IMR-90 (cell line): ENCODE measurements around the gene RMDN2. TPM values are rescaled to one million over a fixed set of nuclear protein-coding genes. Genes with fewer than 3 reads are reported as not detected.
A peak's percentile ranks its signal among the peaks of the same experiment; 100 is the strongest.

Experiments used
- ATAC-seq: fragments of 200-7000 bp; cut with Tn5 transposase; 2 replicates; pipeline ENCODE4 v1.9.1; 2020; ENCODE audit warnings: low read depth, mild to moderate bottlenecking, moderate library complexity
- BruUV-seq: library from RNA; stranded (reverse); fragments of 400-500 nt; replicated peaks from 2 replicates; lab custom pipeline; 2021; lab: Mats Ljungman, UMichigan
- CTCF ChIA-PET: fragments of 300-600 bp; formaldehyde crosslinking; extraction: SDS; loops from one replicate; lab custom pipeline; 2021; ENCODE audit warnings: antibody characterized with exemption; lab: Yijun Ruan, JAX
- POLR2A ChIA-PET: fragments of 300-600 bp; sonication (Branson Sonifier 250); formaldehyde crosslinking; loops from one replicate; lab custom pipeline; 2022; ENCODE audit warnings: antibody characterized with exemption; ENCODE audit not compliant: unreplicated experiment; lab: Charles Lee
- DNase-seq: peaks from one replicate; pipeline ENCODE4 v3.0.0; 2013
- H2AFZ ChIP-seq: replicated peaks from 2 replicates; pipeline ENCODE3; 2013; ENCODE audit warnings: low read length, mild to moderate bottlenecking; ENCODE audit not compliant: poor library complexity
- H2AK5ac ChIP-seq: 2 replicates; pipeline ENCODE4 v1.6.1; 2013; ENCODE audit warnings: low read depth, low read length, inconsistent platforms
- H2AK9ac ChIP-seq: replicated peaks from 2 replicates; pipeline ENCODE3; 2013; ENCODE audit warnings: mild to moderate bottlenecking, low read depth, low read length, moderate library complexity; ENCODE audit not compliant: poor library complexity
- H2BK120ac ChIP-seq: 2 replicates; pipeline ENCODE4 v1.6.1; 2013; ENCODE audit warnings: low read depth, low read length, inconsistent platforms
- H2BK15ac ChIP-seq: 3 replicates; pipeline ENCODE4 v1.6.1; 2013; ENCODE audit warnings: low read depth, low read length, inconsistent platforms
- H2BK20ac ChIP-seq: 2 replicates; pipeline ENCODE4 v1.6.1; 2013; ENCODE audit warnings: low read depth, mild to moderate bottlenecking, inconsistent platforms, low read length, moderate library complexity
- H2BK5ac ChIP-seq: 2 replicates; pipeline ENCODE4 v1.6.1; 2013; ENCODE audit warnings: mild to moderate bottlenecking, low read depth, low read length, inconsistent platforms; ENCODE audit not compliant: poor library complexity, severe bottlenecking
- H3K14ac ChIP-seq: replicated peaks from 2 replicates; pipeline ENCODE4 v1.6.1; 2013; ENCODE audit warnings: low read depth, low read length, inconsistent platforms
- H3K18ac ChIP-seq: 2 replicates; pipeline ENCODE4 v1.6.1; 2013; ENCODE audit warnings: low read depth, low read length, control low read depth
- H3K23ac ChIP-seq: 2 replicates; pipeline ENCODE4 v1.6.1; 2013; ENCODE audit warnings: low read depth, low read length, inconsistent platforms
- H3K27ac ChIP-seq: 2 replicates; pipeline ENCODE4 v1.5.1; 2013; ENCODE audit warnings: mild to moderate bottlenecking, control low read depth, low read length; ENCODE audit not compliant: insufficient read depth
- H3K27me3 ChIP-seq: 2 replicates; pipeline ENCODE4 v1.6.1; 2013; ENCODE audit warnings: low read length; ENCODE audit not compliant: control insufficient read depth, insufficient read depth
- H3K36me3 ChIP-seq: 2 replicates; pipeline ENCODE4 v1.6.1; 2013; ENCODE audit warnings: low read length, mixed read lengths; ENCODE audit not compliant: control insufficient read depth, insufficient read depth
- H3K4ac ChIP-seq: 2 replicates; pipeline ENCODE4 v1.6.1; 2013; ENCODE audit warnings: low read depth, low read length, inconsistent platforms
- H3K4me1 ChIP-seq: 2 replicates; pipeline ENCODE4 v1.6.1; 2013; ENCODE audit warnings: low read length, mixed read lengths; ENCODE audit not compliant: control insufficient read depth, insufficient read depth
- H3K4me2 ChIP-seq: 2 replicates; pipeline ENCODE4 v1.6.1; 2013; ENCODE audit warnings: low read depth, mild to moderate bottlenecking, control low read depth, low read length, moderate library complexity
- H3K4me3 ChIP-seq: 2 replicates; pipeline ENCODE4 v1.5.1; 2013; ENCODE audit warnings: low read depth, mild to moderate bottlenecking, control low read depth, low read length, moderate library complexity; ENCODE audit not compliant: insufficient read depth
- H3K56ac ChIP-seq: 2 replicates; pipeline ENCODE4 v1.6.1; 2013; ENCODE audit warnings: low read length, inconsistent platforms; ENCODE audit not compliant: insufficient read depth; ENCODE audit errors: extremely low read depth
- H3K79me1 ChIP-seq, 2 experiments: 2 replicates each; pipeline ENCODE4 v1.6.1; 2013; ENCODE audit warnings: low read length in 2 of 2, inconsistent platforms in 1 of 2, low read depth in 1 of 2
- H3K9ac ChIP-seq: 2 replicates; pipeline ENCODE4 v1.6.1; 2013; ENCODE audit warnings: low read depth, low read length, control low read depth
- H3K9me1 ChIP-seq: 2 replicates; pipeline ENCODE4 v1.6.1; 2013; ENCODE audit warnings: low read length, inconsistent platforms; ENCODE audit not compliant: insufficient read depth
- H3K9me3 ChIP-seq: 2 replicates; pipeline ENCODE4 v1.6.1; 2013; ENCODE audit warnings: low read length; ENCODE audit not compliant: control insufficient read depth, insufficient read depth
- H4K20me1 ChIP-seq: 2 replicates; pipeline ENCODE4 v1.6.1; 2013; ENCODE audit warnings: low read length, inconsistent platforms; ENCODE audit not compliant: insufficient read depth
- H4K5ac ChIP-seq: 2 replicates; pipeline ENCODE4 v1.6.1; 2013; ENCODE audit warnings: mild to moderate bottlenecking, low read depth, low read length, control low read depth
- H4K8ac ChIP-seq, 2 experiments: 2 replicates each; pipeline ENCODE4 v1.6.1; 2013; ENCODE audit warnings: low read depth in 2 of 2, low read length in 2 of 2, control low read depth in 1 of 2, inconsistent platforms in 1 of 2
- H4K91ac ChIP-seq: 2 replicates; pipeline ENCODE4 v1.6.1; 2013; ENCODE audit warnings: low read depth, low read length, inconsistent platforms; ENCODE audit not compliant: insufficient read depth
- BHLHE40 ChIP-seq: fragments of 150-350 bp; IDR thresholded peaks from 2 replicates; pipeline ENCODE4 v1.6.1; 2016; ENCODE audit warnings: mild to moderate bottlenecking, low read depth, low read length
- MAFK ChIP-seq: IDR thresholded peaks from 2 replicates; pipeline ENCODE4 v1.6.1; 2012; ENCODE audit warnings: low read depth, low read length, improper control_type of control experiment
- MAZ ChIP-seq: IDR thresholded peaks from 2 replicates; pipeline ENCODE4 v1.6.1; 2012; ENCODE audit warnings: low read depth, mild to moderate bottlenecking, low read length, improper control_type of control experiment, moderate library complexity, borderline replicate concordance
- POLR2A ChIP-seq: IDR thresholded peaks from 2 replicates; pipeline ENCODE4 v1.6.1; 2012; ENCODE audit warnings: mild to moderate bottlenecking, low read depth, low read length
- RAD21 ChIP-seq: IDR thresholded peaks from 2 replicates; pipeline ENCODE4 v1.6.1; 2012; ENCODE audit warnings: low read length, improper control_type of control experiment
- RFX5 ChIP-seq: IDR thresholded peaks from 2 replicates; pipeline ENCODE4 v1.8.0; 2012; ENCODE audit warnings: low read depth, mild to moderate bottlenecking, low read length, moderate library complexity
- SMC3 ChIP-seq: fragments of 150-350 bp; IDR thresholded peaks from 2 replicates; pipeline ENCODE4 v1.6.1; 2016; ENCODE audit warnings: low read depth, mild to moderate bottlenecking, antibody characterized with exemption, low read length, moderate library complexity
- WGBS, 2 experiments: methylation state at CpG; one replicate each; pipeline versions ENCODE4 v1.1.5 to v1.1.7; 2013; ENCODE audit warnings: missing lambda C conversion rate in 2 of 2; ENCODE audit not compliant: insufficient read length in 1 of 2; ENCODE audit errors: extremely low coverage in 2 of 2; 5-methylcytosine and 5-hydroxymethylcytosine counted together
- dilution Hi-C: fragments of 300-500 bp; cut with HindIII; formaldehyde crosslinking; loops from one replicate; pipeline ENCODE4 v1.14.3; 2018; ENCODE audit warnings: low sequenced_read_pairs; ENCODE audit not compliant: unreplicated experiment
- in situ Hi-C: fragments of 300-500 bp; cut with MboI; formaldehyde crosslinking; loops from 3 replicates; pipeline ENCODE4 v1.14.3; 2019; ENCODE audit warnings: low sequenced_read_pairs, inconsistent platforms, mixed read lengths
- intact Hi-C: fragments of 100-400 bp; cut with micrococcal nuclease; formaldehyde crosslinking; loops from 2 replicates; pipeline ENCODE4 v1.10.0; 2022
- polyA plus RNA-seq, 3 experiments: library from polyadenylated mRNA; depleted of rRNA; stranded (reverse); fragments of >200 nt; gene quantifications; 2 replicates each; pipeline ENCODE4 v1.2.3, GENCODE V29; 2012; ENCODE audit warnings: low replicate concordance in 1 of 3
- total RNA-seq: library from RNA; depleted of rRNA; stranded (reverse); fragments of >200 nt; gene quantifications from 2 replicates; pipeline ENCODE4 v1.2.3, GENCODE V29; 2012
- TF ChIP-seq, protein P1 (sequence below): fragments of 150-350 bp; IDR thresholded peaks from 2 replicates; pipeline ENCODE4 v1.6.1; 2016; ENCODE audit warnings: low read depth, mild to moderate bottlenecking, low read length, moderate library complexity, borderline replicate concordance
- TF ChIP-seq, protein P2 (sequence below): conservative IDR thresholded peaks from 2 replicates; pipeline ENCODE4 v1.5.1; 2012; ENCODE audit warnings: mild to moderate bottlenecking, low read depth, low read length, improper control_type of control experiment

The RMDN2 gene
- total and polyA plus RNA-seq, 2 of the 4 experiments (the other 2 are of a cell fraction) = 2.3 to 3.0 TPM

GRCh38 chr2:37894601-37895000 lies 30.5 kb upstream of the RMDN2 start:
- Histone ChIP-seq H4K5ac (no peak overlapping the region), H3K36me3 (no peaks in the 10 kb centered on the region), H2BK15ac (no peak overlapping the region), H3K56ac (no peak overlapping the region), H3K9ac (peak overlapping the region; percentile 32; the same call in 1 of the 2 replicates), H3K4me3 (no peak overlapping the region), H3K79me1 (no peaks in the 10 kb centered on the region), H3K23ac (no peak overlapping the region), H3K9me3 (no peaks in the 10 kb centered on the region), H2BK5ac (no peak overlapping the region), H3K14ac (no peak overlapping the region), H4K91ac (no peak overlapping the region), H2AK5ac (no peak overlapping the region), H3K27ac (no peak overlapping the region), H3K18ac (no peak overlapping the region), H3K9me1 (no peaks in the 10 kb centered on the region), H3K4me1 (no peaks in the 10 kb centered on the region), H3K27me3 (no peaks in the 10 kb centered on the region), H2BK120ac (no peak overlapping the region), H3K4ac (no peak overlapping the region), H3K4me2 (no peak overlapping the region), H2BK20ac (no peak overlapping the region), H4K20me1 (no peaks in the 10 kb centered on the region), H2AFZ (no peak overlapping the region), H2AK9ac (no peak overlapping the region), H4K8ac (0 out of 4 replicates have a peak overlapping the region, but pooled peaks of 1 of the 2 experiments have one; percentile 41)
- peak; percentile 45; the same call in 1 of the 2 replicates for ATAC-seq
- in situ Hi-C loops (loop anchor here (25.0 kb wide), 1 partner anchor 732 kb away; the partner anchor contains the start of gene EIF2AK2), dilution Hi-C loops (no loop called here), intact Hi-C loops (loop anchor here (10.0 kb wide), 1 partner anchor 730 kb away; no protein-coding TSS in a partner anchor)
- DNase-seq = peak; percentile 23
- BruUV-seq = no TSS peak
- ChIA-PET CTCF (interaction anchor here (0.7 kb wide), 1 partner anchor 480 kb away, joined by 3 read pairs; no protein-coding TSS in a partner anchor), POLR2A (interaction anchor here (0.6 kb wide), 1 partner anchor 28 kb away, joined by 3 read pairs; no protein-coding TSS in a partner anchor)
- TF ChIP-seq RAD21 = no peak
- TF ChIP-seq BHLHE40 = no peak
- TF ChIP-seq, protein P1, sequence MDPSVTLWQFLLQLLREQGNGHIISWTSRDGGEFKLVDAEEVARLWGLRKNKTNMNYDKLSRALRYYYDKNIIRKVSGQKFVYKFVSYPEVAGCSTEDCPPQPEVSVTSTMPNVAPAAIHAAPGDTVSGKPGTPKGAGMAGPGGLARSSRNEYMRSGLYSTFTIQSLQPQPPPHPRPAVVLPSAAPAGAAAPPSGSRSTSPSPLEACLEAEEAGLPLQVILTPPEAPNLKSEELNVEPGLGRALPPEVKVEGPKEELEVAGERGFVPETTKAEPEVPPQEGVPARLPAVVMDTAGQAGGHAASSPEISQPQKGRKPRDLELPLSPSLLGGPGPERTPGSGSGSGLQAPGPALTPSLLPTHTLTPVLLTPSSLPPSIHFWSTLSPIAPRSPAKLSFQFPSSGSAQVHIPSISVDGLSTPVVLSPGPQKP = no peak
- TF ChIP-seq, protein P2, sequence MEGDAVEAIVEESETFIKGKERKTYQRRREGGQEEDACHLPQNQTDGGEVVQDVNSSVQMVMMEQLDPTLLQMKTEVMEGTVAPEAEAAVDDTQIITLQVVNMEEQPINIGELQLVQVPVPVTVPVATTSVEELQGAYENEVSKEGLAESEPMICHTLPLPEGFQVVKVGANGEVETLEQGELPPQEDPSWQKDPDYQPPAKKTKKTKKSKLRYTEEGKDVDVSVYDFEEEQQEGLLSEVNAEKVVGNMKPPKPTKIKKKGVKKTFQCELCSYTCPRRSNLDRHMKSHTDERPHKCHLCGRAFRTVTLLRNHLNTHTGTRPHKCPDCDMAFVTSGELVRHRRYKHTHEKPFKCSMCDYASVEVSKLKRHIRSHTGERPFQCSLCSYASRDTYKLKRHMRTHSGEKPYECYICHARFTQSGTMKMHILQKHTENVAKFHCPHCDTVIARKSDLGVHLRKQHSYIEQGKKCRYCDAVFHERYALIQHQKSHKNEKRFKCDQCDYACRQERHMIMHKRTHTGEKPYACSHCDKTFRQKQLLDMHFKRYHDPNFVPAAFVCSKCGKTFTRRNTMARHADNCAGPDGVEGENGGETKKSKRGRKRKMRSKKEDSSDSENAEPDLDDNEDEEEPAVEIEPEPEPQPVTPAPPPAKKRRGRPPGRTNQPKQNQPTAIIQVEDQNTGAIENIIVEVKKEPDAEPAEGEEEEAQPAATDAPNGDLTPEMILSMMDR = no peak
- no peak for TF ChIP-seq MAZ
- no peak for TF ChIP-seq MAFK
- TF ChIP-seq POLR2A = no peak
- no peak for TF ChIP-seq SMC3
- TF ChIP-seq RFX5 = no peak
- no CpG with 5 or more reads among the region's 4 CpGs for WGBS, 2 experiments
